Measurements from ENCODE around the gene ZNF394.
"Not testable (repeated sequence)": the region's sequence is repeated elsewhere in the genome, so short reads cannot be mapped to it uniquely, and the experiment has no call there.

Gene ZNF394

GRCh38 chr7:99499721-99500636 lies at the start of gene ZNF394:
TSS of gene ZNF394 (minus strand) at chr7:99500281. CDS start at chr7:99500093, 188 bp downstream.
- DNase-seq = peak; percentile 90
- in situ Hi-C loops (cut with MboI; ENCODE audit: low pct_unique_long_range_greater_than_20kb, low sequenced_read_pairs) = no loop called here

GRCh38 chr7:99549545-99549944 lies 49.5 kb upstream of the ZNF394 start:
- in situ Hi-C loops (cut with MboI; ENCODE audit: low pct_unique_long_range_greater_than_20kb, low sequenced_read_pairs); DNase-seq: not testable (repeated sequence)

- DNase-seq = peak; percentile 71
- in situ Hi-C loops (cut with MboI; ENCODE audit: low pct_unique_long_range_greater_than_20kb, low sequenced_read_pairs) = not testable (repeated sequence)
Observed at GRCh38 chr7:99545308-99545707, 45.2 kb upstream of the ZNF394 start.

- DNase-seq = no peak
- in situ Hi-C loops (cut with MboI; ENCODE audit: low pct_unique_long_range_greater_than_20kb, low sequenced_read_pairs) = no loop called here
Observed at GRCh38 chr7:99543916-99544315, 43.8 kb upstream of the ZNF394 start.

GRCh38 chr7:99543081-99543671 lies 43.1 kb upstream of the ZNF394 start:
- no peak for DNase-seq
- in situ Hi-C loops (cut with MboI; ENCODE audit: low pct_unique_long_range_greater_than_20kb, low sequenced_read_pairs) = no loop called here

GRCh38 chr7:99541212-99541611 lies 41.1 kb upstream of the ZNF394 start:
- in situ Hi-C loops (cut with MboI; ENCODE audit: low pct_unique_long_range_greater_than_20kb, low sequenced_read_pairs) = no loop called here

GRCh38 chr7:99540542-99540941 lies 40.5 kb upstream of the ZNF394 start:
- no peak for DNase-seq

More at GRCh38 chr7:99541212-99541611, 41.1 kb upstream of the ZNF394 start:
- DNase-seq = no peak

GRCh38 chr7:99539213-99539811 lies 39.2 kb upstream of the ZNF394 start:
- in situ Hi-C loops (cut with MboI; ENCODE audit: low pct_unique_long_range_greater_than_20kb, low sequenced_read_pairs) = no loop called here
- no peak for DNase-seq

More at GRCh38 chr7:99540542-99540941, 40.5 kb upstream of the ZNF394 start:
- in situ Hi-C loops (cut with MboI; ENCODE audit: low pct_unique_long_range_greater_than_20kb, low sequenced_read_pairs) = no loop called here

- in situ Hi-C loops (cut with MboI; ENCODE audit: low pct_unique_long_range_greater_than_20kb, low sequenced_read_pairs) = no loop called here
- no peak for DNase-seq
Observed at GRCh38 chr7:99535667-99536066, 35.6 kb upstream of the ZNF394 start.

- DNase-seq = no peak
- in situ Hi-C loops (cut with MboI; ENCODE audit: low pct_unique_long_range_greater_than_20kb, low sequenced_read_pairs) = no loop called here
Observed at GRCh38 chr7:99531354-99531765, 31.3 kb upstream of the ZNF394 start.

- in situ Hi-C loops (cut with MboI; ENCODE audit: low pct_unique_long_range_greater_than_20kb, low sequenced_read_pairs) = no loop called here
- peak; percentile 33 for DNase-seq
Observed at GRCh38 chr7:99525713-99526440, 25.8 kb upstream of the ZNF394 start.

- in situ Hi-C loops (cut with MboI; ENCODE audit: low pct_unique_long_range_greater_than_20kb, low sequenced_read_pairs) = no loop called here
- no peak for DNase-seq
Observed at GRCh38 chr7:99521399-99521798, 21.3 kb upstream of the ZNF394 start.

- no peak for DNase-seq
- in situ Hi-C loops (cut with MboI; ENCODE audit: low pct_unique_long_range_greater_than_20kb, low sequenced_read_pairs) = no loop called here
Observed at GRCh38 chr7:99514050-99514449, 14.0 kb upstream of the ZNF394 start.

- DNase-seq = no peak
Observed at GRCh38 chr7:99505324-99505662, 5.2 kb upstream of the ZNF394 start.

GRCh38 chr7:99504603-99505323 lies 4.7 kb upstream of the ZNF394 start, which contains the start of gene ZKSCAN5:
TSS of gene ZKSCAN5 (plus strand) at chr7:99504662. CDS start at chr7:99506045, 1,383 bp downstream.
- in situ Hi-C loops (cut with MboI; ENCODE audit: low pct_unique_long_range_greater_than_20kb, low sequenced_read_pairs) = no loop called here

More at GRCh38 chr7:99505324-99505662, 5.2 kb upstream of the ZNF394 start:
- in situ Hi-C loops (cut with MboI; ENCODE audit: low pct_unique_long_range_greater_than_20kb, low sequenced_read_pairs) = no loop called here

GRCh38 chr7:99504281-99504602 lies 4.2 kb upstream of the ZNF394 start:
- DNase-seq = no peak
- in situ Hi-C loops (cut with MboI; ENCODE audit: low pct_unique_long_range_greater_than_20kb, low sequenced_read_pairs) = no loop called here

More at GRCh38 chr7:99504603-99505323, 4.7 kb upstream of the ZNF394 start, which contains the start of gene ZKSCAN5:
- DNase-seq = peak; percentile 98

GRCh38 chr7:99501236-99501635 lies 1.2 kb upstream of the ZNF394 start:
- DNase-seq = peak; percentile 23
- in situ Hi-C loops (cut with MboI; ENCODE audit: low pct_unique_long_range_greater_than_20kb, low sequenced_read_pairs) = not testable (repeated sequence)

- no peak for DNase-seq
- in situ Hi-C loops (cut with MboI; ENCODE audit: low pct_unique_long_range_greater_than_20kb, low sequenced_read_pairs) = no loop called here
Observed at GRCh38 chr7:99500637-99501009, 542 bp upstream of the ZNF394 start.

- in situ Hi-C loops (cut with MboI; ENCODE audit: low pct_unique_long_range_greater_than_20kb, low sequenced_read_pairs) = no loop called here
- DNase-seq = peak; percentile 45
Observed at GRCh38 chr7:99499371-99499720, 735 bp downstream of the ZNF394 start.
